ENCODE results near the gene DBNDD1.
"Not testable (repeated sequence)": the region's sequence is repeated elsewhere in the genome, so short reads cannot be mapped to it uniquely, and the experiment has no call there.

Gene DBNDD1

GRCh38 chr16:89983536-89983935 is 35.7 kb downstream of the DBNDD1 start:
- Mint-ChIP-seq H3K4me3 (no peak overlapping the region), H3K27me3 (no peaks in the 10 kb centered on the region), H3K9me3 (no peaks in the 10 kb centered on the region), H3K36me3 (ENCODE audit: low read depth) (peaks cover 93% of the 10 kb centered on the region), H3K4me1 (ENCODE audit: low read depth) (no peaks in the 10 kb centered on the region), H3K27ac (no peak overlapping the region)
- intact Hi-C loops (cut with micrococcal nuclease) = no loop called here

GRCh38 chr16:89982318-89982717 is 36.9 kb downstream of the DBNDD1 start:
- intact Hi-C loops (cut with micrococcal nuclease) = no loop called here
- no peaks in the 10 kb centered on the region for H3K9me3 Mint-ChIP-seq
- no peak overlapping the region for H3K4me3 Mint-ChIP-seq
- H3K27ac Mint-ChIP-seq = no peak overlapping the region
- H3K27me3 Mint-ChIP-seq = no peaks in the 10 kb centered on the region
- H3K4me1 Mint-ChIP-seq (ENCODE audit: low read depth) = no peaks in the 10 kb centered on the region
- peaks cover 93% of the 10 kb centered on the region for H3K36me3 Mint-ChIP-seq (ENCODE audit: low read depth)

- intact Hi-C loops (cut with micrococcal nuclease) = no loop called here
- H3K36me3 Mint-ChIP-seq (ENCODE audit: low read depth) = peaks cover 93% of the 10 kb centered on the region
- H3K4me1 Mint-ChIP-seq (ENCODE audit: low read depth) = no peaks in the 10 kb centered on the region
- H3K4me3 Mint-ChIP-seq = peak overlapping the region; percentile 4
- no peaks in the 10 kb centered on the region for H3K9me3 Mint-ChIP-seq
- H3K27me3 Mint-ChIP-seq = no peaks in the 10 kb centered on the region
- peak overlapping the region; percentile 64 for H3K27ac Mint-ChIP-seq
These were observed 37.8 kb downstream of the DBNDD1 start for GRCh38 chr16:89981414-89981813.

- intact Hi-C loops (cut with micrococcal nuclease) = loop anchor here (5.0 kb wide), 1 partner anchor 53 kb away; the partner anchor contains the start of gene TUBB3
- Mint-ChIP-seq H3K36me3 (ENCODE audit: low read depth) (peaks cover 49% of the 10 kb centered on the region), H3K4me1 (ENCODE audit: low read depth) (peaks cover 40% of the 10 kb centered on the region), H3K27me3 (no peaks in the 10 kb centered on the region), H3K4me3 (no peak overlapping the region), H3K27ac (no peak overlapping the region), H3K9me3 (no peaks in the 10 kb centered on the region)
These were observed 44.4 kb downstream of the DBNDD1 start for GRCh38 chr16:89974870-89975269.

- Mint-ChIP-seq H3K4me1 (ENCODE audit: low read depth) (peaks cover 42% of the 10 kb centered on the region), H3K4me3 (peak overlapping the region; percentile 32), H3K27ac (no peak overlapping the region), H3K36me3 (ENCODE audit: low read depth) (peaks cover 48% of the 10 kb centered on the region), H3K27me3 (no peaks in the 10 kb centered on the region), H3K9me3 (no peaks in the 10 kb centered on the region)
- intact Hi-C loops (cut with micrococcal nuclease) = loop anchor here (2.0 to 5.0 kb wide), 2 partner anchors 17 to 51 kb away; partner anchors contain the start of gene TUBB3
These were observed 45.5 kb downstream of the DBNDD1 start for GRCh38 chr16:89973654-89974335.

- Mint-ChIP-seq H3K4me1 (ENCODE audit: low read depth) (peaks cover 42% of the 10 kb centered on the region), H3K36me3 (ENCODE audit: low read depth) (peaks cover 48% of the 10 kb centered on the region), H3K9me3 (no peaks in the 10 kb centered on the region), H3K27ac (peak overlapping the region; percentile 93), H3K27me3 (no peaks in the 10 kb centered on the region), H3K4me3 (peak overlapping the region; percentile 86)
- intact Hi-C loops (cut with micrococcal nuclease) = loop anchor here (2.0 to 5.0 kb wide), 2 partner anchors 16 to 51 kb away; partner anchors contain the start of gene TUBB3
These were observed 46.0 kb downstream of the DBNDD1 start for GRCh38 chr16:89973235-89973634.

GRCh38 chr16:89972244-89973234 is 46.7 kb downstream of the DBNDD1 start:
- intact Hi-C loops (cut with micrococcal nuclease) = loop anchor here (2.0 to 5.0 kb wide), 2 partner anchors 16 to 50 kb away; partner anchors contain the start of gene TUBB3
- peak overlapping the region; percentile 93 for H3K27ac Mint-ChIP-seq
- H3K9me3 Mint-ChIP-seq = no peaks in the 10 kb centered on the region
- peaks cover 47% of the 10 kb centered on the region for H3K4me1 Mint-ChIP-seq (ENCODE audit: low read depth)
- H3K4me3 Mint-ChIP-seq = peak overlapping the region; percentile 86
- peaks cover 46% of the 10 kb centered on the region for H3K36me3 Mint-ChIP-seq (ENCODE audit: low read depth)
- H3K27me3 Mint-ChIP-seq = no peaks in the 10 kb centered on the region

- peaks cover 46% of the 10 kb centered on the region for H3K36me3 Mint-ChIP-seq (ENCODE audit: low read depth)
- H3K9me3 Mint-ChIP-seq = no peaks in the 10 kb centered on the region
- H3K27me3 Mint-ChIP-seq = no peaks in the 10 kb centered on the region
- intact Hi-C loops (cut with micrococcal nuclease) = loop anchor here (2.0 to 5.0 kb wide), 2 partner anchors 15 to 49 kb away; partner anchors contain the start of gene TUBB3
- peak overlapping the region; percentile 93 for H3K27ac Mint-ChIP-seq
- peak overlapping the region; percentile 86 for H3K4me3 Mint-ChIP-seq
- peaks cover 55% of the 10 kb centered on the region for H3K4me1 Mint-ChIP-seq (ENCODE audit: low read depth)
These were observed 47.6 kb downstream of the DBNDD1 start for GRCh38 chr16:89971495-89972243.

GRCh38 chr16:89969741-89970410 is 49.4 kb downstream of the DBNDD1 start:
- Mint-ChIP-seq H3K4me3 (peak overlapping the region; percentile 30), H3K36me3 (ENCODE audit: low read depth) (peaks cover 60% of the 10 kb centered on the region), H3K4me1 (ENCODE audit: low read depth) (peaks cover 63% of the 10 kb centered on the region), H3K9me3 (no peaks in the 10 kb centered on the region), H3K27ac (peak overlapping the region; percentile 48), H3K27me3 (no peaks in the 10 kb centered on the region)
- intact Hi-C loops (cut with micrococcal nuclease) = loop anchor here (5.0 kb wide), 1 partner anchor 48 kb away; the partner anchor contains the start of gene TUBB3

- peak overlapping the region; percentile 26 for H3K27ac Mint-ChIP-seq
These were observed 51.2 kb downstream of the DBNDD1 start for GRCh38 chr16:89968074-89968473.

GRCh38 chr16:89967436-89967835 is 51.8 kb downstream of the DBNDD1 start:
- H3K27me3 Mint-ChIP-seq; H3K4me3 Mint-ChIP-seq; intact Hi-C loops (cut with micrococcal nuclease); H3K9me3 Mint-ChIP-seq: not testable (repeated sequence)
- Mint-ChIP-seq H3K36me3 (ENCODE audit: low read depth) (peaks cover 78% of the 10 kb centered on the region), H3K4me1 (ENCODE audit: low read depth) (peaks cover 54% of the 10 kb centered on the region), H3K27ac (peak overlapping the region; percentile 26)

More at GRCh38 chr16:89968074-89968473, 51.2 kb downstream of the DBNDD1 start:
- H3K4me3 Mint-ChIP-seq; H3K27me3 Mint-ChIP-seq; H3K9me3 Mint-ChIP-seq; intact Hi-C loops (cut with micrococcal nuclease): not testable (repeated sequence)
- Mint-ChIP-seq H3K4me1 (ENCODE audit: low read depth) (peaks cover 54% of the 10 kb centered on the region), H3K36me3 (ENCODE audit: low read depth) (peaks cover 78% of the 10 kb centered on the region)

GRCh38 chr16:89966756-89967155 is 52.5 kb downstream of the DBNDD1 start:
- H3K4me3 Mint-ChIP-seq = no peak overlapping the region
- H3K27me3 Mint-ChIP-seq = no peaks in the 10 kb centered on the region
- H3K36me3 Mint-ChIP-seq (ENCODE audit: low read depth) = peaks cover 80% of the 10 kb centered on the region
- peaks cover 50% of the 10 kb centered on the region for H3K4me1 Mint-ChIP-seq (ENCODE audit: low read depth)
- H3K27ac Mint-ChIP-seq = peak overlapping the region; percentile 26
- no peaks in the 10 kb centered on the region for H3K9me3 Mint-ChIP-seq
- intact Hi-C loops (cut with micrococcal nuclease) = no loop called here

Measured in dendritic cell treated with granulocyte-macrophage colony-stimulating factor and Interleukin-4, amounts not matched to agents 40 ng/mL and 50 ng/mL, for 4 days (primary cell).